Activated naive CD8-positive, alpha-beta T cell treated with anti-CD3 and anti-CD28 coated beads, Interleukin-2, amount 10 ng/mL, durations not matched to agents 7 days and 5 days (primary cell): Measurements from ENCODE around the gene CDC14A. TPM values are rescaled to one million over a fixed set of nuclear protein-coding genes. Genes with fewer than 3 reads are reported as not detected.
"Not testable (repeated sequence)": the region's sequence is repeated elsewhere in the genome, so short reads cannot be mapped to it uniquely, and the experiment has no call there.

Experiments
- ATAC-seq: fragments of 150-1000 bp; cut with Tn5 transposase; one replicate; pipeline ENCODE4 v1.10.0; 2021; ENCODE audit warnings: low read depth, moderate library complexity
- POLR2A ChIA-PET: fragments of 350-600 bp; sonication (Branson Sonifier 250); formaldehyde crosslinking; loops from one replicate; lab custom pipeline; 2021; ENCODE audit warnings: antibody characterized with exemption; lab: Charles Lee
- DNase-seq: peaks from one replicate; pipeline ENCODE4 v3.0.0; 2021
- H3K27ac Mint-ChIP-seq: one replicate; pipeline ENCODE4 v1.8.0; 2022; ENCODE audit warnings: mild to moderate bottlenecking, mixed read lengths
- H3K27me3 Mint-ChIP-seq: one replicate; pipeline ENCODE4 v1.8.0; 2022; ENCODE audit warnings: mild to moderate bottlenecking, moderate library complexity, mixed read lengths
- H3K36me3 Mint-ChIP-seq: one replicate; pipeline ENCODE4 v1.8.0; 2021; ENCODE audit warnings: mild to moderate bottlenecking, mixed read lengths
- H3K4me1 Mint-ChIP-seq: one replicate; pipeline ENCODE4 v1.8.0; 2021; ENCODE audit warnings: mixed read lengths
- H3K4me3 Mint-ChIP-seq: one replicate; pipeline ENCODE4 v1.8.0; 2022; ENCODE audit warnings: mild to moderate bottlenecking, moderate library complexity, mixed read lengths
- H3K9me3 Mint-ChIP-seq: one replicate; pipeline ENCODE4 v1.8.0; 2021; ENCODE audit warnings: mixed read lengths
- total RNA-seq, 2 experiments: library from RNA; stranded (reverse); gene quantifications; one replicate each; pipeline ENCODE4 v1.2.3, GENCODE V29; 2021

The CDC14A gene
- total RNA-seq, 2 experiments from 2014 or later = 39.9 to 44.9 TPM

DNA sequence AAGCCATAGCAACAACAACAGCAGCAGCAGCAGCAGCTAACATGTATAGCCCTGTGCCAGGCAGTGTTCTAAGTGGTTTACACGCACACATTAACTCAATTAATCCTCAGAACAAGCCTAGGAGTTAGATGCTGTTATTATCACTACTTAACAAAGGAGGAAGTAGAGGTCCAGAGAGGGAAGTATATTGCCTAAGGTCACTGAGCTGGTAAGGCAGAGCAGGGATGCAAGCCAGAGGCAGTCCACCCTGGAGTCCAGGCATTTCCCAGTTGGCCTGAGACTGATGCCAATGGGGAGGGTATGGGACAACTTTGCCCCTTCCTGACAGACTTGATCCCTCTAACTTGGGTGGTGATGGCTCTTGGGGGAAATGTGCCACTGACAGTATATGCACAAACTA lies 6.8 kb downstream of the CDC14A start:
- Mint-ChIP-seq H3K27me3 (no peaks in the 10 kb centered on the region), H3K27ac (no peak overlapping the region), H3K36me3 (peaks cover 45% of the 10 kb centered on the region), H3K9me3 (no peaks in the 10 kb centered on the region), H3K4me1 (peaks cover 44% of the 10 kb centered on the region), H3K4me3 (no peak overlapping the region)
- DNase-seq (no peak), ATAC-seq (no peak)
- POLR2A ChIA-PET = interaction anchor here (1.0 kb wide), 1 partner anchor 81 kb away, joined by 3 read pairs; no protein-coding TSS in a partner anchor

DNA sequence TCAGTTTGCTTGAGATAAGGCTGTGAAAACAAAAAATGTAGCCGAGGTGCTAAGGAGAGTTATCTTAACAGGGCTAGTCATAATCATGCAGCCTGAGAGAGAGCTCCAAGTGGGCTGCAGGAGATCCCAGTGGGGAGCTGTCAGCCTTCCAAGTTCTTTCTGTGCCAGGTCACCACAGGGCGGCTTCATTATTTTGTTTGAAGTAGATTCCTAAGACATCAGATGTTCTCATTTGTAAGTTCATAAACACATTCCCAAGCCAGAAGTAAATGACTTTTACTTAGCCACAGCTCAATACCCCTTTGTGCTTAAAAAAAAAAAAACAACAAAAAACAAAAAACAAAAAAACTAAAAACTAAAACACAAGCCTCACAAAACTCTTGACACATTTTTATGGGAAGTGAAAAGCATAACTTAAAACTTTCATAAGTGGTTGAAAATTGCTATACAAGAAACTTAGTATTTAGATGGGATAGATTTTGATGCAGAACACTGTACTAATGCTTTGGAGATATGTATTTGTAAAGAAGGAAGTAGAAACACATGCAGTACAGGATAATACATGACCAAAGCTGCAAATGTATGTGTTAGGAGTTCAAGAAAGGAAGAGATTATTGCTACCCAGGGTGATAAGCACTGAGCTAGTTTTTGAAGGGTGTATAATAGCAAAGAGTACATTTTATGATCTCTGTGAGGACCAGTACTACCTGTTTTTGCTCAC lies 8.6 kb downstream of the CDC14A start:
- H3K27ac Mint-ChIP-seq = no peak overlapping the region
- no peaks in the 10 kb centered on the region for H3K9me3 Mint-ChIP-seq
- H3K4me1 Mint-ChIP-seq = peaks cover 38% of the 10 kb centered on the region
- ATAC-seq (no peak), DNase-seq (no peak)
- peaks cover 47% of the 10 kb centered on the region for H3K36me3 Mint-ChIP-seq
- H3K27me3 Mint-ChIP-seq = no peaks in the 10 kb centered on the region
- H3K4me3 Mint-ChIP-seq = no peak overlapping the region
- POLR2A ChIA-PET = interaction anchor here (0.7 kb wide), 1 partner anchor 1097 kb away, joined by 3 read pairs; the partner anchor contains the start of gene PLPPR4

DNA sequence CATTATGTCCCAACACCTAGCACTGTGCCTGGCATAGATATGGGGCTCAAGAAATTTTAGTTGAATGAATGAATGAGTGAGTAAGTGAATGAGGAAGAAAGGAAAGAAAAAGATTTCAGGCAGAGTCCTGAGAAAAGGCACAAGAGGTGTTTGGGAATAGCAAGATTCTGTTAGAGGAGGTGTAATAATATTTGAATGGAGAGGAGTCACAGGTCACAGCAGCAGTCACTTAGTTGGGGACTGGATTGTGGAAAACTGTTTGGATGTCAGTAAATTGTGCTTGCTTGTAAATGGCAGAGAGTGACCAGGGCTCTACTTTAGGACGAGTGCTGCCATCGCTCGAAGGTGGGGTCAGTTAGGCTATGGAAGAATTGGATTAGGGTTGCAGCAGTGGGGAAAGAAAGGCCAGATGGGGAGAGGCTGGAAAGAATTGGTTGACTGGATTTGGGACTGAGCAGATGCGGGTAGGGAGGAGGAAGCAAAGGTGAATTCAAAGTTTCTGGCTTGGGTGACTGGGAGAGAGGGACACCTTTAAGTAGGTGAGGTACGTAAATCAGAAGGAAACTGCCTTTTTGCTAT lies 9.3 kb downstream of the CDC14A start:
- Mint-ChIP-seq H3K4me3 (no peak overlapping the region), H3K27ac (peak overlapping the region; percentile 3), H3K27me3 (no peaks in the 10 kb centered on the region), H3K4me1 (peaks cover 35% of the 10 kb centered on the region), H3K9me3 (no peaks in the 10 kb centered on the region), H3K36me3 (peaks cover 45% of the 10 kb centered on the region)
- ATAC-seq (no peak), DNase-seq (no peak)
- POLR2A ChIA-PET = no interaction called here

DNA sequence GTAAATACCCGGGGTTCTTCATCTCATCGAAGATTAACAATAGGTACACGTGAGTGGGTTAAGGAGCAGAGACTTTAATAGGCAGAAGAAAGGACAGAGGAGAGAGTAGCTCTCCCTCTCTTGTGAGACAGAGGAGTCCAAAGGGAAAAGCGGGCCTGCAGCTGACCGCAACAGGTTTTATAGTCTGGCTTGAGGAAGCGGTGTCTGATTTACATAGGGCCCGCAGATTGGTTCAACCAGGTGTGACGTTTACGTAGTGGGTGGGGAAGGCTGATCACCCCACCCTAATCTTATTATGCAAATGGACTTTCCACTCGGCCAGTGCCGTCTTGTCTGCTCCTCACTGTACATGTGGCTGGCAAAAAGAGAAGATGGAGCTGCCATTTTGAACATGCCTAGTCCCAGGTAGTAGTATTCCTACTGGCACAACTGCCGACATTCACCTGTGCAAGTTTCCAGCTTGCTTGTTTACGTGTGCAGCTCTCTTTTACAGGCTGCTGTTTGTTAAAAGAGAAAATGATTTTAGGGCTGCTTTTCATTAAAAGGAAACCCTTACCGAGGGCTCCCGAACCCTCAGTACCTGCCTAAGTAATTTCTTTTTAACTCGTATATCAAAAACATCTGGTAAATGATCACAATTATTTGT lies 10.6 kb downstream of the CDC14A start:
- Mint-ChIP-seq H3K4me3 (no peak overlapping the region), H3K4me1 (peaks cover 29% of the 10 kb centered on the region), H3K36me3 (peaks cover 46% of the 10 kb centered on the region), H3K9me3 (no peaks in the 10 kb centered on the region), H3K27ac (peak overlapping the region; percentile 13), H3K27me3 (no peaks in the 10 kb centered on the region)
- no peak for DNase-seq
- POLR2A ChIA-PET = no interaction called here
- no peak for ATAC-seq

DNA sequence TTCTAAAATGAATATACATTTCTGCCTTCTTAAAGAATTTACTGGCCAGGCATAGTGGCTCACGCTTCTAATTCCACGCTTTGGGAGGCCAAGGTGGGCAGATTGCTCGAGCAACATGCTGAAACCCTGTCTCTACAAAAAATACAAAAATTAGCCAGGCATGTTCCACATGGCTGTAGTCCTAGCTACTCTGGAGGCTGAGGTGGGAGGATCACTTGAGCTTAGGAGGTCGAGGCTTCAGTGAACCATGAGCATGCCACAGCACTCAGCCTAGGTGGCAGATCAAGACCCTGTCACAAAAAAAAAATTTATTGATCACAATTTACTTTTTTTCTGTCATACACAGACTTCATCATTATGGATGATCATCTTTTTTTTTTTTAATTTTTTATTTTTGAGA lies 11.5 kb downstream of the CDC14A start:
- H3K27me3 Mint-ChIP-seq = no peaks in the 10 kb centered on the region
- ATAC-seq (no peak), DNase-seq (no peak)
- H3K9me3 Mint-ChIP-seq = peaks cover 2% of the 10 kb centered on the region
- H3K36me3 Mint-ChIP-seq = peaks cover 51% of the 10 kb centered on the region
- H3K4me3 Mint-ChIP-seq = no peak overlapping the region
- no peak overlapping the region for H3K27ac Mint-ChIP-seq
- POLR2A ChIA-PET = no interaction called here
- peaks cover 26% of the 10 kb centered on the region for H3K4me1 Mint-ChIP-seq

DNA sequence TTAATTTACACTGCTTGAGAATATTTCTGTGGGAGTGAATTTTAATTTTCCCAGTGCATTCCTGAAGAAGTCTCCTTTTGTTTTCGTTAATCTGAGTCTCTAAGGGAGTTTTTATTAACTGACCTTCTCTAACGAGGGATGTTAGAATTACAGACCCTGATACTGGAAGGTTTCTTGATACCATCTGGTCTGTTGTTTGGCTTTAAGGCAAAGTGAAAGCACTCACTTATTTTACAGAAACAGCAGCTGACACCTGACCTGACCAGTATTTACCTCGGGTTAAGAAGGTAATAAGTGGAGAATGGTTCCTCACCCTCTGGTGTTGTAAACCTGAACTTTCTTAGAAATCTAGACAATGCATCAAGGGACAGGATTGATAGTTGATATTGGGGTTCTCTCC lies 12.4 kb downstream of the CDC14A start:
- H3K9me3 Mint-ChIP-seq = peaks cover 6% of the 10 kb centered on the region
- DNase-seq = no peak
- peaks cover 26% of the 10 kb centered on the region for H3K4me1 Mint-ChIP-seq
- no peak for ATAC-seq
- no peak overlapping the region for H3K27ac Mint-ChIP-seq
- no peak overlapping the region for H3K4me3 Mint-ChIP-seq
- peaks cover 55% of the 10 kb centered on the region for H3K36me3 Mint-ChIP-seq
- POLR2A ChIA-PET = no interaction called here
- H3K27me3 Mint-ChIP-seq = no peaks in the 10 kb centered on the region

DNA sequence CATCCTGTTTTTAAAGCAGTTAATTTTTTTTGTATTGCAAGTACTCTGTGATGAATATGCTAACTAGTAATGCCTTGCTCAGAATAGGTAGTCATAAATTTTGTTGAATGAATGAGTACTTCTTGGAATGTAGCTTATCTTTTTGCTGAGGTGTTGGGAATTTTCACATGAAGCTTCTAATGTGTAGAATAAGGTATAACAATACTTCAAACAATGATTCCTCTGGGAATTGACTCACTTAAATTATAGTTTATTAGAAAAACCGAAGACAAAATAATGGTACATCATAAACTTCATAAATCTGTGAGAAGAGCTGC lies 13.9 kb downstream of the CDC14A start:
- no peak overlapping the region for H3K4me3 Mint-ChIP-seq
- H3K9me3 Mint-ChIP-seq = peaks cover 6% of the 10 kb centered on the region
- peaks cover 57% of the 10 kb centered on the region for H3K36me3 Mint-ChIP-seq
- H3K27ac Mint-ChIP-seq = no peak overlapping the region
- DNase-seq (no peak), ATAC-seq (no peak)
- H3K27me3 Mint-ChIP-seq = no peaks in the 10 kb centered on the region
- peaks cover 26% of the 10 kb centered on the region for H3K4me1 Mint-ChIP-seq
- POLR2A ChIA-PET = no interaction called here

DNA sequence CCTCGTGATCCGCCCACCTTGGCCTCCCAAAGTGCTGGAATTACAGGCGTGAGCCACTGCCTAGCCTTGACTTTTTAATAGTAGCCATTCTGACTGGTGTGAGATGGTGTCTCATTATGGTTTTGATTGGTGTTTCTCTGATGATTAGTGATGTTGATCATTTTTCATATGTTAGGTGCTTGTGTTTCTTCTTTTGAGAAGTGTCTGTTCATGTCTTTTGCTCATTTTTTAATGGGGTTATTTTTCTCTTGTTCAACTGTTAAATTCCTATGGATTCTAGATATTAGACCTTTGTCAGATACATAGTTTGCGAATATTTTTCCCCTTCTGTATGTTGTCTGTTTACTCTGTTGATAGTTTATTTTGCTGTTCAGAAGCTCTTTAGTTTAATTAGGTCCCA lies 17.0 kb downstream of the CDC14A start:
- not testable (repeated sequence) for DNase-seq, H3K4me3 Mint-ChIP-seq, H3K9me3 Mint-ChIP-seq, H3K27me3 Mint-ChIP-seq, H3K27ac Mint-ChIP-seq, ATAC-seq
- Mint-ChIP-seq H3K36me3 (peaks cover 58% of the 10 kb centered on the region), H3K4me1 (peaks cover 24% of the 10 kb centered on the region)
- POLR2A ChIA-PET = interaction anchor here (1.0 kb wide), 1 partner anchor 16 kb away, joined by 3 read pairs; the partner anchor contains the start of gene CDC14A

DNA sequence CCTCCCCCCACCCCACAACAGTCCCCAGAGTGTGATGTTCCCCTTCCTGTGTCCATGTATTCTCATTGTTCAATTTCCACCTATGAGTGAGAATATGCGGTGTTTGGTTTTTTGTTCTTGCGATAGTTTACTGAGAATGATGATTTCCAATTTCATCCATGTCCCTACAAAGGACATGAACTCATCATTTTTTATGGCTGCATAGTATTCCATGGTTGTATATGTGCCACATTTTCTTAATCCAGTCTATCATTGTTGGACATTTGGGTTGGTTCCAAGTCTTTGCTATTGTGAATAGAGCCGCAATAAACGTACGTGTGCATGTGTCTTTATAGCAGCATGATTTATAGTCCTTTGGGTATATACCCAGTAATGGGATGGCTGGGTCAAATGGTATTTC lies 21.6 kb downstream of the CDC14A start:
- Mint-ChIP-seq H3K9me3 (peaks cover 10% of the 10 kb centered on the region), H3K4me1 (peaks cover 37% of the 10 kb centered on the region), H3K36me3 (peaks cover 43% of the 10 kb centered on the region)
- H3K27ac Mint-ChIP-seq, H3K4me3 Mint-ChIP-seq, H3K27me3 Mint-ChIP-seq, DNase-seq, ATAC-seq, POLR2A ChIA-PET: not testable (repeated sequence)

DNA sequence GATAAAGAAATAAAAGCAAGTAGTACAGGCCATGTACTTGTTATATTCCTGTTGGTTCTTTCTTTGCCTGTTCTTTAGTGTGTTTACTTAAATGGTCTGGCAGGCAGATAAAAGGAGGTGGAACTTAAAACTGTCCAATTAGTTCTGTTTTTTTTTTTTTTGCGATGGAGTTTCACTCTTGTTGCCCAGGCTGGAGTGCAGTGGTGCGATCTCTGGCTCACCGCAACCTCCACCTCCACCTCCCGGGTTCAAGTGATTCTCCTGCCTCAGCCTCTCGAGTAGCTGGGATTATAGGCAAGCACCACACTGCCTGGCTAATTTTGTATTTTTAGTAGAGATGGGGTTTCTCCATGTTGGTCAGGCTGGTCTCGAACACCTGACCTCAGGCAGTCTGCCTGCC lies 24.6 kb downstream of the CDC14A start:
- not testable (repeated sequence) for H3K27ac Mint-ChIP-seq

DNA sequence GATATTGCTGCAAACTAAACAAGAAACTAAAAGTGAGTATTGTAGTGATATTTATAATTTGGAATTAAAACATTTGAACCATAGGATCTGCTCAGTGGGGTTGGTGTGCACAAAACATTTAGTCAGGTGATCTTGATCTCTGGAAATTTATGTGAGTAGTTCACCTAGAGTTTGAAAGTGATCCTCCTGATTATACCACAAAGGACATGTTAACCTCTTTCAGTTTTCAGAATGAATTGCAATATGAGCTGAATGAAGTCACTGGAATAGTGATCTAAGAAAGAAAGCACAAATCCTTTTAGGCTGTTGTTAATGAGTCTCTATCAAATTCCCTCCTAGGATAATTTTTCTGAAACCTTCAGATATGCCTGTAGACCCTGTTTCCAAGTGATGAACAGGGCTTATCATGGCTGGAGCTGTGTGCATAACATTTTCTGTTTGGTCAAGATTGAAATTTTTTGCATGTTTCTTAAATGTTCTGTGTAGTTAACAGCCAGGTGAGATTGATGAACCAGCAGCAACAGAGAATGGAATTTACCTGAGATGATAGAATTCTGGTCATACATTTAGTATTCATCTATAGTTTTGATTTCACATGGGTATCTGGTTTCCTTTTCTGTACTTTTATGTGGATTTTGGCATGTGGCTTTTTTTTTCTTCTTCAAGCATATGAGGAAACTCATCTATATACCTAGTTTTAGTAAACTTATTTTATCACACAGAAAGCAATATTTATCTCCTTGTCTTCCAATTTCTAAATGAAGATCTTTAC lies 25.5 kb downstream of the CDC14A start:
- H3K27ac Mint-ChIP-seq = peak overlapping the region; percentile 67
- H3K4me3 Mint-ChIP-seq = peak overlapping the region; percentile 49
- peaks cover 37% of the 10 kb centered on the region for H3K4me1 Mint-ChIP-seq
- peak; percentile 83 for ATAC-seq
- DNase-seq = no peak
- POLR2A ChIA-PET = interaction anchor here (1.2 kb wide), 1 partner anchor 25 kb away, joined by 5 read pairs; the partner anchor contains the start of gene CDC14A
- no peaks in the 10 kb centered on the region for H3K27me3 Mint-ChIP-seq
- H3K36me3 Mint-ChIP-seq = peaks cover 45% of the 10 kb centered on the region
- peaks cover 5% of the 10 kb centered on the region for H3K9me3 Mint-ChIP-seq

More for the DNA sequence above, 24.6 kb downstream of the CDC14A start:
- ATAC-seq, POLR2A ChIA-PET, DNase-seq, H3K9me3 Mint-ChIP-seq, H3K4me3 Mint-ChIP-seq, H3K27me3 Mint-ChIP-seq: not testable (repeated sequence)
- H3K4me1 Mint-ChIP-seq = peaks cover 42% of the 10 kb centered on the region
- H3K36me3 Mint-ChIP-seq = peaks cover 52% of the 10 kb centered on the region

DNA sequence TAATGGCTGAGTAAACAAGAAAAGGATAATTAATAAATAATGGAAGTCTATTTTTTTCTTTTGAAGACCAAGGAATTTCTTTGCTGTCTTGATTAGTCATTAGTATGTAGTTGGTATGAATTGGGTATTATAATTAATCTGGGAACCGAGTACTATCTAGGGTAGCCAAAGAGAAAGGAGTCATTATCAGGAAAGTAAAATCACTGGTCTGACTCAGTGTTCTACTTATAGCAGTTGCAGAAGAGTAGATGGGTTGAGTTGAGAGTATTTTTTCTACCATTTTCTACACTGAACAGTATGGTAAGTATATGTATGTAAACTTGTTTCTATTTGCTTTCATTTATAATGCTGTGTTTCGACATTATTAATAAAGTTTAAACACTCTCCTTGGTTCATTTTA lies 26.6 kb downstream of the CDC14A start:
- POLR2A ChIA-PET = no interaction called here
- Mint-ChIP-seq H3K36me3 (peaks cover 41% of the 10 kb centered on the region), H3K27ac (no peak overlapping the region), H3K9me3 (peaks cover 5% of the 10 kb centered on the region), H3K4me3 (no peak overlapping the region), H3K27me3 (no peaks in the 10 kb centered on the region), H3K4me1 (peaks cover 40% of the 10 kb centered on the region)
- ATAC-seq (no peak), DNase-seq (no peak)

DNA sequence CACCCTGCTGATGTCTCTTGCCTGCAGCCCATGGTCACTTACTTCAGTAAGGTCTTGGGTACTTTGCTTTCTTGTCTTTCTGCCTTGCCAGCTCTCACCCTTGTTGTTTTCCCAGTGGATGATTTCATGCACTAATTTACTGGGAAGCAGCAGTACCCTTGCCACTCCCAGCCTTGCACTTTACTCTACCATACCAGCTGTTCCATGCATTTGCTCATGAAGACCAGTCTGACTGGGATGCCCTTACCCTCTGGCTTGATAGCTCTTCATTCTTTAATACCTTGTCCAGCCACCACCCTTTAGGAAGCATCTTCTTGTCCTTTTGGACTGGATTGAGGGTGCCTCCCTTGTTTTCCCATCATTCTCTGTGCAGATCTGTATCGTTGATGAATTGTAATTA lies 28.3 kb downstream of the CDC14A start:
- H3K4me1 Mint-ChIP-seq = peaks cover 34% of the 10 kb centered on the region
- H3K4me3 Mint-ChIP-seq = no peak overlapping the region
- no peaks in the 10 kb centered on the region for H3K9me3 Mint-ChIP-seq
- no peak overlapping the region for H3K27ac Mint-ChIP-seq
- H3K27me3 Mint-ChIP-seq = no peaks in the 10 kb centered on the region
- POLR2A ChIA-PET = no interaction called here
- ATAC-seq (no peak), DNase-seq (no peak)
- H3K36me3 Mint-ChIP-seq = peaks cover 34% of the 10 kb centered on the region
